Measurements from ENCODE around the gene ZNF407. TPM values are rescaled to one million over a fixed set of nuclear protein-coding genes. Genes with fewer than 3 reads are reported as not detected.

Gene ZNF407
- total and polyA plus RNA-seq, 2 of the 13 experiments (the other 11 are each of a cell fraction or from before 2014, with no cell fraction given), result 2.3 to 8.7 TPM

DNA sequence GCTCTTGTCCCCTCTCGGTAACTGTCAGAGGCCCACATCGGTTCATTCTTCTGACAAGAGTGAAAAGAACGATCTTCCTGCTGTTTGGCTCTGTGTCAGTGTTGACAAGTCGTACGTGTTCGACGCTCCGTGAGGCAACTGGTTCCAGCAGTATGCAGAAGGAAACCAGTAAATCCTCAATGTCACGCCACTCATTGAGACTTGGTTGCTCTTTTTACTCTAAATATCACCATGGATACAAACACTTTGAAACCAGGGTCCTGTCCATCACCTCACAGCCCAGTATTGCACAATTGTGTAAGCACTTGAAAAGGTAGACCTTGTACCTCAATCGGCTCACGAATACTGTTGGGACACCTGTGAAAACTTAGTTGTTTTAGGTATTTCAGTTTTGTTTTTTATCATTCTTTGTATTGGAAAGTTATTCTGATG, 136.4 kb downstream of the ZNF407 start (continued):
- TF ChIP-seq ATF2 (CRISPR knock-in tag; IDR thresholded peaks at IDR 0.05) (no peak; the same call in 1 of the 2 replicates), ZNF619 (CRISPR knock-in tag; IDR thresholded peaks at IDR 0.05) (no peak), ZFP36 (IDR thresholded peaks at IDR 0.05; ENCODE audit: borderline replicate concordance, low read depth, low read length, partially characterized antibody) (no peak), CBFB (CRISPR knock-in tag; IDR thresholded peaks at IDR 0.05) (no peak), RFXANK (CRISPR knock-in tag; IDR thresholded peaks at IDR 0.05) (no peak), ZBTB8A (CRISPR knock-in tag; IDR thresholded peaks at IDR 0.05; ENCODE audit: borderline replicate concordance, low read depth) (no peak), CENPT (CRISPR knock-in tag; IDR thresholded peaks at IDR 0.05; ENCODE audit: low read depth) (no peak), ZNF614 (CRISPR knock-in tag; IDR thresholded peaks at IDR 0.05; ENCODE audit: borderline replicate concordance) (peak; percentile 71), ZNF597 (CRISPR knock-in tag; IDR thresholded peaks at IDR 0.05) (no peak), SRSF1 (optimal IDR thresholded peaks at IDR 0.05; ENCODE audit: low read depth, low read length) (no peak), ZNF12 (CRISPR knock-in tag; IDR thresholded peaks at IDR 0.05) (no peak), ZNF484 (CRISPR knock-in tag; IDR thresholded peaks at IDR 0.05; ENCODE audit: borderline replicate concordance, low read depth) (no peak), ZNF788 (CRISPR knock-in tag; IDR thresholded peaks at IDR 0.05; ENCODE audit: borderline replicate concordance) (peak; percentile 38; the same call in 1 of the 2 replicates), PATZ1 (CRISPR knock-in tag; IDR thresholded peaks at IDR 0.05) (0 out of 2 replicates have a peak, but pooled peaks have one; percentile 13), ZNF441 (CRISPR knock-in tag; IDR thresholded peaks at IDR 0.05; ENCODE audit: borderline replicate concordance) (no peak), ZNF570 (CRISPR knock-in tag; IDR thresholded peaks at IDR 0.05; ENCODE audit: borderline replicate concordance) (no peak)
- TF ChIP-seq, protein P1, sequence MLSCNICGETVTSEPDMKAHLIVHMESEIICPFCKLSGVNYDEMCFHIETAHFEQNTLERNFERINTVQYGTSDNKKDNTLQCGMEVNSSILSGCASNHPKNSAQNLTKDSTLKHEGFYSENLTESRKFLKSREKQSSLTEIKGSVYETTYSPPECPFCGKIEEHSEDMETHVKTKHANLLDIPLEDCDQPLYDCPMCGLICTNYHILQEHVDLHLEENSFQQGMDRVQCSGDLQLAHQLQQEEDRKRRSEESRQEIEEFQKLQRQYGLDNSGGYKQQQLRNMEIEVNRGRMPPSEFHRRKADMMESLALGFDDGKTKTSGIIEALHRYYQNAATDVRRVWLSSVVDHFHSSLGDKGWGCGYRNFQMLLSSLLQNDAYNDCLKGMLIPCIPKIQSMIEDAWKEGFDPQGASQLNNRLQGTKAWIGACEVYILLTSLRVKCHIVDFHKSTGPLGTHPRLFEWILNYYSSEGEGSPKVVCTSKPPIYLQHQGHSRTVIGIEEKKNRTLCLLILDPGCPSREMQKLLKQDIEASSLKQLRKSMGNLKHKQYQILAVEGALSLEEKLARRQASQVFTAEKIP (CRISPR knock-in tag; IDR thresholded peaks at IDR 0.05; ENCODE audit: borderline replicate concordance), result no peak
